Osteoblast (primary cell): Measurements from ENCODE around the gene CFAP74. TPM values are rescaled to one million over a fixed set of nuclear protein-coding genes. Genes with fewer than 3 reads are reported as not detected.

ENCODE experiments used
- DNase-seq: peaks from one replicate; pipeline ENCODE4 v3.0.0; 2011; ENCODE audit warnings: low spot score, mixed read lengths; ENCODE audit not compliant: insufficient read length; ENCODE audit errors: missing footprints
- H2AFZ ChIP-seq: 2 replicates; pipeline ENCODE4 v1.6.0; 2011; ENCODE audit warnings: mild to moderate bottlenecking, low read length
- H3K27ac ChIP-seq: 2 replicates; pipeline ENCODE4 v1.5.1; 2011; ENCODE audit warnings: mild to moderate bottlenecking, low read depth, low read length, moderate library complexity
- H3K27me3 ChIP-seq: 2 replicates; pipeline ENCODE4 v1.6.0; 2012; ENCODE audit warnings: mild to moderate bottlenecking, control low read depth, inconsistent platforms, low read length, moderate library complexity; ENCODE audit not compliant: insufficient read depth
- H3K36me3 ChIP-seq: 2 replicates; pipeline ENCODE4 v1.5.1; 2011; ENCODE audit warnings: mild to moderate bottlenecking, low read length, control low read depth, moderate library complexity; ENCODE audit not compliant: insufficient read depth
- H3K4me1 ChIP-seq: 2 replicates; pipeline ENCODE4 v1.5.1; 2011; ENCODE audit warnings: mild to moderate bottlenecking, low read length, control low read depth, moderate library complexity; ENCODE audit not compliant: insufficient read depth
- H3K4me2 ChIP-seq: 2 replicates; pipeline ENCODE4 v1.6.0; 2011; ENCODE audit warnings: mild to moderate bottlenecking, low read length; ENCODE audit not compliant: insufficient read depth
- H3K4me3 ChIP-seq: fragments of 200-600 bp; sonication (generic); 3 replicates; pipeline ENCODE4 v1.5.1; 2012; ENCODE audit warnings: mild to moderate bottlenecking, low read length, inconsistent platforms; ENCODE audit not compliant: insufficient read depth
- H3K79me2 ChIP-seq: 2 replicates; pipeline ENCODE4 v1.6.0; 2012; ENCODE audit warnings: mild to moderate bottlenecking, low read length, control low read depth, inconsistent platforms; ENCODE audit not compliant: insufficient read depth
- H3K9me3 ChIP-seq: 2 replicates; pipeline ENCODE4 v1.5.1; 2011; ENCODE audit warnings: low read depth, low read length, control low read depth
- H4K20me1 ChIP-seq: 2 replicates; pipeline ENCODE4 v1.6.0; 2012; ENCODE audit warnings: mild to moderate bottlenecking, low read length, control low read depth; ENCODE audit not compliant: insufficient read depth
- CTCF ChIP-seq: IDR thresholded peaks from 2 replicates; pipeline ENCODE4 v1.5.1; 2011; ENCODE audit warnings: mild to moderate bottlenecking, low read depth, low read length, moderate library complexity; ENCODE audit errors: extremely low read depth
- total RNA-seq: library from RNA; depleted of rRNA; stranded (reverse); fragments of >200 nt; gene quantifications from 2 replicates; pipeline ENCODE4 v1.2.3, GENCODE V29; 2012

The CFAP74 gene
- total RNA-seq, 1 donor, result not detected

GRCh38 chr1:2052054-2052679 lies 48.6 kb upstream of the CFAP74 start:
- no peak overlapping the region for H3K27ac ChIP-seq
- no peak overlapping the region for H2AFZ ChIP-seq
- no peak for DNase-seq
- no peaks in the 10 kb centered on the region for H3K79me2 ChIP-seq
- H3K9me3 ChIP-seq, result no peaks in the 10 kb centered on the region
- no peaks in the 10 kb centered on the region for H4K20me1 ChIP-seq
- peaks cover 44% of the 10 kb centered on the region for H3K27me3 ChIP-seq
- no peak for TF ChIP-seq CTCF
- no peak overlapping the region for H3K4me2 ChIP-seq
- H3K36me3 ChIP-seq, result no peaks in the 10 kb centered on the region
- no peaks in the 10 kb centered on the region for H3K4me1 ChIP-seq
- H3K4me3 ChIP-seq, result no peak overlapping the region

- Histone ChIP-seq H3K79me2 (no peaks in the 10 kb centered on the region), H4K20me1 (no peaks in the 10 kb centered on the region), H3K27me3 (peaks cover 44% of the 10 kb centered on the region), H3K27ac (no peak overlapping the region), H3K4me2 (no peak overlapping the region), H3K4me3 (no peak overlapping the region), H3K9me3 (no peaks in the 10 kb centered on the region), H3K4me1 (no peaks in the 10 kb centered on the region), H3K36me3 (no peaks in the 10 kb centered on the region), H2AFZ (no peak overlapping the region)
- TF ChIP-seq CTCF, result no peak
- no peak for DNase-seq
Observed at GRCh38 chr1:2050793-2051682, 47.5 kb upstream of the CFAP74 start.

GRCh38 chr1:2050461-2050792 lies 46.8 kb upstream of the CFAP74 start:
- Histone ChIP-seq H4K20me1 (no peaks in the 10 kb centered on the region), H2AFZ (no peak overlapping the region), H3K4me3 (no peak overlapping the region), H3K4me2 (no peak overlapping the region), H3K27ac (no peak overlapping the region), H3K27me3 (peaks cover 46% of the 10 kb centered on the region), H3K79me2 (no peaks in the 10 kb centered on the region), H3K4me1 (no peaks in the 10 kb centered on the region), H3K9me3 (no peaks in the 10 kb centered on the region), H3K36me3 (no peaks in the 10 kb centered on the region)
- no peak for DNase-seq
- TF ChIP-seq CTCF, result no peak

- H3K4me2 ChIP-seq, result no peak within 1 kb of the TSS
- no peaks in the 10 kb centered on the region for H4K20me1 ChIP-seq
- TF ChIP-seq CTCF, result no peak
- no peaks in the 10 kb centered on the region for H3K36me3 ChIP-seq
- H2AFZ ChIP-seq, result no peak within 1 kb of the TSS
- DNase-seq, result no peak
- H3K27ac ChIP-seq, result no peak within 1 kb of the TSS
- no peaks in the 10 kb centered on the region for H3K79me2 ChIP-seq
- H3K4me1 ChIP-seq, result no peaks in the 10 kb centered on the region
- no peak within 1 kb of the TSS for H3K4me3 ChIP-seq
- H3K27me3 ChIP-seq, result peaks cover 47% of the 10 kb centered on the region
- H3K9me3 ChIP-seq, result no peaks in the 10 kb centered on the region
Observed at GRCh38 chr1:2049718-2050431, 46.3 kb upstream of the CFAP74 start, which contains the start of gene PRKCZ. TSS of gene PRKCZ (plus strand) at chr1:2050411. CDS start at chr1:2050631, 220 bp downstream.
